Dendritic cell treated with granulocyte-macrophage colony-stimulating factor and Interleukin-4, amounts not matched to agents 40 ng/mL and 50 ng/mL, for 4 days (primary cell): ENCODE results near the gene WDFY3.

Experiments used
- H3K27ac Mint-ChIP-seq: one replicate; pipeline ENCODE4 v1.8.0; 2022; ENCODE audit warnings: mild to moderate bottlenecking, mixed read lengths
- H3K27me3 Mint-ChIP-seq: one replicate; pipeline ENCODE4 v1.8.0; 2022; ENCODE audit warnings: mild to moderate bottlenecking, mixed read lengths
- H3K36me3 Mint-ChIP-seq: one replicate; pipeline ENCODE4 v1.8.0; 2022; ENCODE audit warnings: low read depth, mixed read lengths
- H3K4me1 Mint-ChIP-seq: one replicate; pipeline ENCODE4 v1.8.0; 2022; ENCODE audit warnings: low read depth, mixed read lengths
- H3K4me3 Mint-ChIP-seq: one replicate; pipeline ENCODE4 v1.8.0; 2022; ENCODE audit warnings: mild to moderate bottlenecking, moderate library complexity, mixed read lengths
- H3K9me3 Mint-ChIP-seq: one replicate; pipeline ENCODE4 v1.8.0; 2022; ENCODE audit warnings: mixed read lengths
- intact Hi-C: fragments of 100-400 bp; cut with micrococcal nuclease; formaldehyde crosslinking; loops from one replicate; pipeline ENCODE4 v1.15.0; 2022

WDFY3 gene

DNA sequence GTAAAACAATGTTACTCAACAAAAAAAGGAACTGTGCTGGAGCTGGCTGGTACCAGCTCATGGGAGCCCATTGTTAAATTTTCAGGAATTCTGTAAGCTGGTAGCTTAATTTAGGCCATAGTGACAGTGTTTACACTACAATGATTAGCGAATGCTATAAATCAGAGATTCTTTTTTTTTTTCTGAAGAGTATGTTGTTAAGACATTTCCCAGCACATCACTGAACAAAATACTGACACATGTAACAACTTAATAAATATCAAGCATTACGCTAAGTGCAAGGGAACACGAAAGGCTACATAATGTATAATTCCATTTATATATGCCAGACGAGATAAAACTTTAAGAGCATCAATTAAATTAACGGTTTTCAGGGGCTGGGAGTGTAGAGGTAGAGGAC, 4.4 kb downstream of the WDFY3 start:
- H3K4me1 Mint-ChIP-seq, result peaks cover 34% of the 10 kb centered on the region
- H3K27ac Mint-ChIP-seq, result no peak overlapping the region
- intact Hi-C loops, result loop anchor here (10.0 kb wide), 2 partner anchors 127 to 1477 kb away; partner anchors contain the start of gene ABRAXAS1
- H3K27me3 Mint-ChIP-seq, result no peaks in the 10 kb centered on the region
- H3K36me3 Mint-ChIP-seq, result peaks cover 17% of the 10 kb centered on the region
- H3K9me3 Mint-ChIP-seq, result no peaks in the 10 kb centered on the region
- H3K4me3 Mint-ChIP-seq, result no peak overlapping the region

- Mint-ChIP-seq H3K36me3 (peaks cover 6% of the 10 kb centered on the region), H3K4me3 (no peak overlapping the region), H3K27ac (no peak overlapping the region), H3K4me1 (peaks cover 46% of the 10 kb centered on the region), H3K27me3 (no peaks in the 10 kb centered on the region), H3K9me3 (peaks cover 6% of the 10 kb centered on the region)
- intact Hi-C loops, result no loop called here
These were observed 8.1 kb downstream of the WDFY3 start for GRCh38 chr4:84958434-84958833.

- no peaks in the 10 kb centered on the region for H3K27me3 Mint-ChIP-seq
- H3K4me1 Mint-ChIP-seq, result peaks cover 42% of the 10 kb centered on the region
- peaks cover 6% of the 10 kb centered on the region for H3K36me3 Mint-ChIP-seq
- peaks cover 6% of the 10 kb centered on the region for H3K9me3 Mint-ChIP-seq
- no peak overlapping the region for H3K4me3 Mint-ChIP-seq
- no peak overlapping the region for H3K27ac Mint-ChIP-seq
- intact Hi-C loops, result no loop called here
These were observed 8.7 kb downstream of the WDFY3 start for GRCh38 chr4:84957514-84958420.

DNA sequence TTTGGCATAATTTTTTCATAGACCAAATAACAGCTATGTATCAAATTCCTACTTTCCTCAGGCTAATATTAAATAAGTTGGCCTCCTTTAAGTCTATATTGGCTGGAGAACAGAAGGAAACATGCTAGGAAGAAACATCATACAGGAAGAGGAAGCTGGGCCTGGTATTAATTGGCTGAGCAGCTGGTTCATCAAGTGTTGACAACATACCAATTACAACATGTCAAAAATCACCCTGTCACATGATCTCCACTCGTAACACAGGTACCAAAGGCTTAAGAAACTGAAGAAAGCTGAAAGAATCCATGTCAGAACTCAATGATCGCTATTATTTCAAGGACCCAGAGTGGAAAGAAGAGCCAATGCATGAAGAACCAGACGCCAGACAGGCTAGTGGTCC, 10.5 kb downstream of the WDFY3 start:
- intact Hi-C loops, result no loop called here
- peaks cover 6% of the 10 kb centered on the region for H3K36me3 Mint-ChIP-seq
- H3K9me3 Mint-ChIP-seq, result peaks cover 6% of the 10 kb centered on the region
- H3K27me3 Mint-ChIP-seq, result no peaks in the 10 kb centered on the region
- no peak overlapping the region for H3K27ac Mint-ChIP-seq
- no peak overlapping the region for H3K4me3 Mint-ChIP-seq
- peaks cover 41% of the 10 kb centered on the region for H3K4me1 Mint-ChIP-seq

GRCh38 chr4:84954982-84955567, 11.4 kb downstream of the WDFY3 start:
- Mint-ChIP-seq H3K27me3 (no peaks in the 10 kb centered on the region), H3K4me3 (no peak overlapping the region), H3K27ac (peak overlapping the region; percentile 59), H3K4me1 (peaks cover 38% of the 10 kb centered on the region), H3K9me3 (peaks cover 6% of the 10 kb centered on the region), H3K36me3 (peaks cover 8% of the 10 kb centered on the region)
- intact Hi-C loops, result no loop called here

GRCh38 chr4:84952776-84953175, 13.7 kb downstream of the WDFY3 start:
- H3K27ac Mint-ChIP-seq, result no peak overlapping the region
- H3K9me3 Mint-ChIP-seq, result peaks cover 6% of the 10 kb centered on the region
- H3K4me3 Mint-ChIP-seq, result no peak overlapping the region
- peaks cover 6% of the 10 kb centered on the region for H3K36me3 Mint-ChIP-seq
- intact Hi-C loops, result no loop called here
- H3K27me3 Mint-ChIP-seq, result no peaks in the 10 kb centered on the region
- H3K4me1 Mint-ChIP-seq, result peaks cover 40% of the 10 kb centered on the region

GRCh38 chr4:84952004-84952403, 14.5 kb downstream of the WDFY3 start:
- H3K4me1 Mint-ChIP-seq, result peaks cover 42% of the 10 kb centered on the region
- no peaks in the 10 kb centered on the region for H3K27me3 Mint-ChIP-seq
- H3K36me3 Mint-ChIP-seq, result peaks cover 6% of the 10 kb centered on the region
- no peak overlapping the region for H3K27ac Mint-ChIP-seq
- no peak overlapping the region for H3K4me3 Mint-ChIP-seq
- intact Hi-C loops, result no loop called here
- H3K9me3 Mint-ChIP-seq, result peaks cover 6% of the 10 kb centered on the region

DNA sequence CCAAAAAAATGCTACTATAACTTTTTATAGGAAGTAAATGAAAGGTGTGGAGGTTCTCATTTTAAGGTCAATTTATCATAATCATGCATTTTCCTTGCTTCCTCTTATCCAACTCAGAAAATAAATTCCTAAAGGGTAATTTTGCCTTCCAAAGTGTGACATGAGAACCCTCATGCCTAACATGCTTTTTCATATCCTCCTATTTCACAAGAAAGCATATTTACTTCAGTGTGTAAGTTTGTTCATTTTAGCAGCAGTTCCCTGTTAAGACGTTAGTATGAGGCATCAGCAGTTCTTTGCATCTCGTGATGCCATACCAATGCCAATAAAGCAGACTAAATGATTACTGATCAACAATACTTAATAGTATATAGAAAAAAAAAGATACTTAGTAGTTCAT, 18.4 kb downstream of the WDFY3 start:
- H3K4me1 Mint-ChIP-seq, result peaks cover 27% of the 10 kb centered on the region
- H3K27me3 Mint-ChIP-seq, result no peaks in the 10 kb centered on the region
- peaks cover 9% of the 10 kb centered on the region for H3K36me3 Mint-ChIP-seq
- no peak overlapping the region for H3K4me3 Mint-ChIP-seq
- intact Hi-C loops, result loop anchor here (5.0 kb wide), 1 partner anchor 36 kb away; no protein-coding TSS in a partner anchor
- H3K9me3 Mint-ChIP-seq, result peaks cover 4% of the 10 kb centered on the region
- H3K27ac Mint-ChIP-seq, result peak overlapping the region; percentile 61

DNA sequence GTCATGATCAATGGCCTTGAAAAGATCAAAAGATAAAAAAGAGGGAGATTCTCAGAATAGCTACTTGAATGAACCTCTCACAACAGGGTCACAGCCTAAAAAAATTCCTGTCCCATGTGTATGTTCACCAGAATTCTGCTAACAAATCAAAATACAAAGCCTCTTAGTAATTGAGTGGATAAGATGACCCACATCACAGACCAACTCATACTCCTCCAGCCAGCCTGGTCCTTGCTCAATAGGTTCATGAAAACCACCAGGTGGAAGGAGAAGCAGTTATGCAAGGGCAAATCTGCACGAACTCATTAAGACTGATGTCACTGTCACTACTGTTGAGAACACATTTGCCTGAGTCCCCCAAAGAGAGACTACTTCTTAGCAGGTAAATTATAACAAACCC, 21.5 kb downstream of the WDFY3 start:
- Mint-ChIP-seq H3K4me1 (peaks cover 24% of the 10 kb centered on the region), H3K27ac (no peak overlapping the region), H3K9me3 (peaks cover 26% of the 10 kb centered on the region), H3K27me3 (no peaks in the 10 kb centered on the region), H3K36me3 (peaks cover 29% of the 10 kb centered on the region), H3K4me3 (no peak overlapping the region)
- intact Hi-C loops, result loop anchor here (5.0 kb wide), 1 partner anchor 33 kb away; no protein-coding TSS in a partner anchor

DNA sequence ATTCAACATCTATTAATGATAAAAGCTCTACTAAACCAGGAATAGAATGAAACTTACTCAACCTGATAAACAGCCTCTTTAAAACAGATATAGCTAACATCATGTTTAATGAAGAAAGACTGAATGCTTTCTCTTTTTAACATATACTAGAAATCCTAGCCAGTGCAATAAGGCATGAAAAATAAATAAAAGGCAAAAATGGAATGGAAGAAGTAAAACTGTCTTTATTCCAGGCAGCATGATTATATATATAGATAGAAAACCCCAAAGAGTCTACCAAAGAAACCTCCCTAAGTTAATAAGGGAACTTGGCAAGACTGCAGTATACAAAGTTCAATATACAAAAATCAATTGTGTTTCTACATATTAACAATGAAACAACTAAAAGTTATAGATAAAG, 25.5 kb downstream of the WDFY3 start:
- H3K36me3 Mint-ChIP-seq, result peaks cover 30% of the 10 kb centered on the region
- H3K4me3 Mint-ChIP-seq, result no peak overlapping the region
- intact Hi-C loops, result no loop called here
- H3K27ac Mint-ChIP-seq, result no peak overlapping the region
- H3K4me1 Mint-ChIP-seq, result peaks cover 31% of the 10 kb centered on the region
- H3K9me3 Mint-ChIP-seq, result peaks cover 30% of the 10 kb centered on the region
- H3K27me3 Mint-ChIP-seq, result no peaks in the 10 kb centered on the region

GRCh38 chr4:84939113-84939512, 27.4 kb downstream of the WDFY3 start:
- H3K9me3 Mint-ChIP-seq, result peaks cover 30% of the 10 kb centered on the region
- no peaks in the 10 kb centered on the region for H3K27me3 Mint-ChIP-seq
- intact Hi-C loops, result no loop called here
- H3K4me3 Mint-ChIP-seq, result no peak overlapping the region
- H3K4me1 Mint-ChIP-seq, result peaks cover 31% of the 10 kb centered on the region
- peaks cover 30% of the 10 kb centered on the region for H3K36me3 Mint-ChIP-seq
- H3K27ac Mint-ChIP-seq, result peak overlapping the region; percentile 26

DNA sequence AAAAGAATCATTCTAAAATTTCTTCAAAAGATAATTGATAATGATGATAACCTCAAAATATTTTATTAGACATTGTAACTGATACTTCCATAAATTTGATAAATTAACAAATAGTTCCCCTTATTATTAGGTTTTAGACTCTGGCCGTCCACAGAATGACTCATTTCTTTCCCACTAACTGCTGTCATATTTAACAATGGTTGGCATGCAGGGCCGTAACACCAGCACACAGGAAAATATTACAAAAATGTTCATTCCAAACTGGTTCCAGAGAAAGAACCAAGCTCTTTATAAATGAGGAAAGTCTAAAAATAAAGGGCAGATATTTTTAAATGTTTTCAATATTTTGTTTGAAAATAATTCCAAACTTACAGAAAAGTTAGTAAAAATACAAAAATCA, 28.2 kb downstream of the WDFY3 start:
- H3K4me1 Mint-ChIP-seq, result peaks cover 31% of the 10 kb centered on the region
- H3K4me3 Mint-ChIP-seq, result no peak overlapping the region
- peaks cover 29% of the 10 kb centered on the region for H3K9me3 Mint-ChIP-seq
- peaks cover 30% of the 10 kb centered on the region for H3K36me3 Mint-ChIP-seq
- H3K27me3 Mint-ChIP-seq, result no peaks in the 10 kb centered on the region
- peak overlapping the region; percentile 26 for H3K27ac Mint-ChIP-seq
- intact Hi-C loops, result no loop called here

DNA sequence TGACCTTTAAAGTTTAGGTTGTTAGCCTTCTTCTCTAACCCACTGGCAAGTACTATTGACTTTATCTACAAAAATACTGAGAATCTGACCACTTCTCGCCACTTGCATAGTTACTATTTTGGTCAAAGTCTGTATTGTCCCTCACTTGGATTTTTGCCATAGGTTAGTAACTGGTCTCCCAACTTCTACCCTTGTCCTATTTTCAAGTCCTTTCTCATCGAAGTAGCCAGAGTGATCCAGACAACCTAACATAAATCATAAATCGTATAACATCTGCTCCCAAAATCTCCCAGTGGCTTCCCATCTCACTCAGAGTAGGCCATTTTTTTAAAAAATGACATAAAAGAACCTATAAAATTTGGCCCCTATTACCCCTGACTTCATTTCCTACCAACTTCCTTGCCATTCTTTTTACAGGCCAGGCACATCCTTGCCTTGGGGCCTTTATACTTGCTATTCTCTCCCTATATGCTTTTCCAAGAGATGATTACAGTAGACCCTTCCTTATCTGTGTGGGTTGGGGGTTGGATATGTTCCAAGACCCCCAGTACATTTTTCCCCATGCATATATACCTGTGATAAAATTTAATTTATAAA, 29.0 kb downstream of the WDFY3 start:
- H3K4me1 Mint-ChIP-seq, result peaks cover 31% of the 10 kb centered on the region
- peaks cover 21% of the 10 kb centered on the region for H3K36me3 Mint-ChIP-seq
- H3K4me3 Mint-ChIP-seq, result no peak overlapping the region
- intact Hi-C loops, result no loop called here
- H3K9me3 Mint-ChIP-seq, result peaks cover 21% of the 10 kb centered on the region
- H3K27me3 Mint-ChIP-seq, result no peaks in the 10 kb centered on the region
- H3K27ac Mint-ChIP-seq, result no peak overlapping the region

- Mint-ChIP-seq H3K36me3 (peaks cover 15% of the 10 kb centered on the region), H3K27ac (no peak overlapping the region), H3K27me3 (no peaks in the 10 kb centered on the region), H3K4me1 (peaks cover 31% of the 10 kb centered on the region), H3K9me3 (peaks cover 13% of the 10 kb centered on the region), H3K4me3 (no peak overlapping the region)
- intact Hi-C loops, result no loop called here
These were observed 30.4 kb downstream of the WDFY3 start for GRCh38 chr4:84936123-84936522.
